Prostate gland (tissue), 2 donors: Measurements from ENCODE around the gene NME2. TPM values are rescaled to one million over a fixed set of nuclear protein-coding genes. Genes with fewer than 3 reads are reported as not detected.

Experiments used
- DNase-seq: peaks from one replicate; pipeline ENCODE4 v3.0.0-alpha.2; 2019; ENCODE audit warnings: low spot score
- H3K27ac ChIP-seq, 2 donors: fragments of 200-600 bp; sonication (generic); 2 replicates each; pipeline ENCODE4 v1.5.1; 2017 to 2019
- H3K27me3 ChIP-seq: fragments of 200-600 bp; sonication (generic); replicated peaks from 2 replicates; pipeline ENCODE4 v1.5.1; 2019; ENCODE audit not compliant: insufficient read depth
- H3K36me3 ChIP-seq, 2 donors: fragments of 200-600 bp; sonication (generic); 1 replicate in 1 of 2; 2 replicates in 1 of 2; pipeline versions ENCODE4 v1.5.1 to v1.8.1; 2017 to 2019
- H3K4me1 ChIP-seq: fragments of 200-600 bp; sonication (generic); replicated peaks from 2 replicates; pipeline ENCODE4 v1.5.1; 2019
- H3K4me3 ChIP-seq, 2 donors: fragments of 200-600 bp; sonication (generic); 2 replicates each; pipeline ENCODE4 v1.5.1; 2017 to 2019
- H3K9me3 ChIP-seq: fragments of 200-600 bp; sonication (generic); 2 replicates; pipeline ENCODE4 v1.5.1; 2017
- POLR2A ChIP-seq: fragments of 450-650 bp; IDR thresholded peaks from one replicate; pipeline ENCODE4 v1.6.1; 2016; ENCODE audit warnings: antibody characterized with exemption, mild to moderate bottlenecking
- POLR2AphosphoS5 ChIP-seq: sonication (generic); formaldehyde crosslinking; IDR thresholded peaks from one replicate; pipeline ENCODE4 v1.6.1; 2017; ENCODE audit warnings: antibody characterized with exemption
- WGBS: methylation state at CpG from one replicate; pipeline ENCODE4 v1.1.5; 2018; 5-methylcytosine and 5-hydroxymethylcytosine counted together
- intact Hi-C: fragments of 100-400 bp; cut with DNase I; formaldehyde crosslinking; loops from one replicate; pipeline ENCODE4 v1.14.2; 2022
- total RNA-seq, 2 donors: library from RNA; depleted of rRNA; stranded (reverse); fragments of >200 nt; gene quantifications; one replicate each; pipeline ENCODE4 v1.1.0, GENCODE V29; 2016
- TF ChIP-seq, protein P1 (sequence below), 4 experiments: fragments of 200-600 bp in 2 of 4; fragments of 450-650 bp in 2 of 4; sonication (generic) in 2 of 4; IDR thresholded peaks; 1 replicate in 3 of 4; 2 replicates in 1 of 4; pipeline ENCODE4 v1.5.1; 2016 to 2019; ENCODE audit warnings: antibody characterized with exemption in 4 of 4, mild to moderate bottlenecking in 2 of 4, moderate library complexity in 2 of 4

Gene NME2
- total RNA-seq, 2 donors from 2014 or later: 208 to 479 TPM

DNA sequence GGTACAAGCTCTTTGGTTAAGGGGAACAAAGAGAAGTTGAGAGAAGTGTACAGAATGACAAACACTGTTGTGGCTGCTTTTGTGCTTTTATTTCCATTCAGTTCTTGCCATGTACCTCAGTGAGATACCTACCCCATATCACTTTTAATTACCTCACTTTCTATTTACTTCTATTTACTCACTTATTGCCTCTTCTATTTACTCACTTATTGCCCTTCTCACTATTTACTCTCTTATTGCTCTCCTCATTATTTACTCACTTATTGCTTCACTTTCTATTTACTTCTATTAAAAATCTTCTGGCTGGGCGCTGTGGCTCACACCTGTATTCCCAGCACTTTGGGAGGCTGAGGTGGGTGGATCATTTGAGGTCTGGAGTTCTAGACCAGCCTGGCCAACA, 51.7 kb downstream of the NME2 start:
- Histone ChIP-seq H3K9me3 (no peaks in the 10 kb centered on the region), H3K27me3 (no peaks in the 10 kb centered on the region), H3K36me3 (no peaks in the 10 kb centered on the region), H3K4me3 (no peak overlapping the region), H3K4me1 (peaks cover 5% of the 10 kb centered on the region), H3K27ac (no peak overlapping the region)
- TF ChIP-seq, protein P1, sequence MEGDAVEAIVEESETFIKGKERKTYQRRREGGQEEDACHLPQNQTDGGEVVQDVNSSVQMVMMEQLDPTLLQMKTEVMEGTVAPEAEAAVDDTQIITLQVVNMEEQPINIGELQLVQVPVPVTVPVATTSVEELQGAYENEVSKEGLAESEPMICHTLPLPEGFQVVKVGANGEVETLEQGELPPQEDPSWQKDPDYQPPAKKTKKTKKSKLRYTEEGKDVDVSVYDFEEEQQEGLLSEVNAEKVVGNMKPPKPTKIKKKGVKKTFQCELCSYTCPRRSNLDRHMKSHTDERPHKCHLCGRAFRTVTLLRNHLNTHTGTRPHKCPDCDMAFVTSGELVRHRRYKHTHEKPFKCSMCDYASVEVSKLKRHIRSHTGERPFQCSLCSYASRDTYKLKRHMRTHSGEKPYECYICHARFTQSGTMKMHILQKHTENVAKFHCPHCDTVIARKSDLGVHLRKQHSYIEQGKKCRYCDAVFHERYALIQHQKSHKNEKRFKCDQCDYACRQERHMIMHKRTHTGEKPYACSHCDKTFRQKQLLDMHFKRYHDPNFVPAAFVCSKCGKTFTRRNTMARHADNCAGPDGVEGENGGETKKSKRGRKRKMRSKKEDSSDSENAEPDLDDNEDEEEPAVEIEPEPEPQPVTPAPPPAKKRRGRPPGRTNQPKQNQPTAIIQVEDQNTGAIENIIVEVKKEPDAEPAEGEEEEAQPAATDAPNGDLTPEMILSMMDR (IDR thresholded peaks at IDR 0.05): no peak
- TF ChIP-seq POLR2A (no peak), POLR2AphosphoS5 (no peak)
- DNase-seq: no peak
- intact Hi-C loops: no loop called here
- WGBS: 83% methylated on average over 1 of the region's 1 CpG

DNA sequence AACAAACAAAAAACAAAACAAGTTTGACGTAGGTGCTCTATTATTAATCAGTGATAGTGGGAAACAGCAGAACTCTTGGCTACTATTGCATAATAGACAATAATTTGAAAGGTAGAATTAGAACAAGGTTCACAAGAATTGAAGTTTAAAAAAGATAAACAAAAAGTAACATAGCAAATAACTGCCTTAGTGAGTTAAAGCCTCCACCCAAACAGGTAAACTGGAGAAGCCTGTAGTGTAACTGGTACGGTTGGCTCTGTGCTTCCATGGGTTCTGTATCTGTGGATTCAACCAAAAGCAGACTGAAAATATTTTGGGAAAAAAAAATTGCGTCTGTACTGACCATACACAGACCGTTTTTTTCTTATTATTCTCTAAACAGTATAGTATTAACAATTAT, 55.1 kb downstream of the NME2 start:
- Histone ChIP-seq H3K4me3 (no peak overlapping the region), H3K4me1 (peaks cover 5% of the 10 kb centered on the region), H3K9me3 (no peaks in the 10 kb centered on the region), H3K36me3 (no peaks in the 10 kb centered on the region), H3K27ac (peak overlapping the region in 1 of 2 donors; percentile 1), H3K27me3 (no peaks in the 10 kb centered on the region)
- WGBS: 71% methylated on average over 4 of the region's 4 CpGs
- DNase-seq: peak; percentile 30
- TF ChIP-seq POLR2AphosphoS5: peak; percentile 57
- TF ChIP-seq, protein P1 (IDR thresholded peaks at IDR 0.05): no peak
- TF ChIP-seq POLR2A: no peak
- intact Hi-C loops: no loop called here

Other genes starting within 250 kb of the NME2 start
- 10 to 100 TPM; 48.3 to 98.3 TPM for gene SPAG9, start 45.5 kb upstream of the NME2 start, total RNA-seq
- gene NME1, start 12.9 kb upstream of the NME2 start, total RNA-seq: 10 to 100 TPM; 32.3 to 75.1 TPM
- 10 to 100 TPM; 19.6 to 25.1 TPM for gene MBTD1, start 93.6 kb downstream of the NME2 start, total RNA-seq
- 10 to 100 TPM; 27.6 to 43.5 TPM for gene UTP18, start 94.1 kb downstream of the NME2 start, total RNA-seq